ENCODE measurements around the gene HMGA1.
"Not testable (repeated sequence)": the region's sequence is repeated elsewhere in the genome, so short reads cannot be mapped to it uniquely, and the experiment has no call there.

The HMGA1 gene

GRCh38 chr6:34246563-34247391 lies 10.1 kb downstream of the HMGA1 start:
- Histone ChIP-seq H3K9me3 (ENCODE audit: control insufficient read depth, insufficient read depth, low read length) (no peaks in the 10 kb centered on the region), H3K4me3 (ENCODE audit: low read length) (no peak overlapping the region), H3K27me3 (ENCODE audit: control insufficient read depth, insufficient read depth, low read length) (no peaks in the 10 kb centered on the region), H3K27ac (ENCODE audit: low read length) (no peak overlapping the region), H3K36me3 (ENCODE audit: control insufficient read depth, insufficient read depth, low read length) (peaks cover 30% of the 10 kb centered on the region), H3K4me1 (ENCODE audit: control insufficient read depth, insufficient read depth, low read length) (peaks cover 2% of the 10 kb centered on the region)
- DNase-seq (ENCODE audit: low read depth, low spot score), result no peak
- WGBS (ENCODE audit: insufficient coverage, insufficient read length), result no CpG with 5 or more reads among the region's 8 CpGs

DNA sequence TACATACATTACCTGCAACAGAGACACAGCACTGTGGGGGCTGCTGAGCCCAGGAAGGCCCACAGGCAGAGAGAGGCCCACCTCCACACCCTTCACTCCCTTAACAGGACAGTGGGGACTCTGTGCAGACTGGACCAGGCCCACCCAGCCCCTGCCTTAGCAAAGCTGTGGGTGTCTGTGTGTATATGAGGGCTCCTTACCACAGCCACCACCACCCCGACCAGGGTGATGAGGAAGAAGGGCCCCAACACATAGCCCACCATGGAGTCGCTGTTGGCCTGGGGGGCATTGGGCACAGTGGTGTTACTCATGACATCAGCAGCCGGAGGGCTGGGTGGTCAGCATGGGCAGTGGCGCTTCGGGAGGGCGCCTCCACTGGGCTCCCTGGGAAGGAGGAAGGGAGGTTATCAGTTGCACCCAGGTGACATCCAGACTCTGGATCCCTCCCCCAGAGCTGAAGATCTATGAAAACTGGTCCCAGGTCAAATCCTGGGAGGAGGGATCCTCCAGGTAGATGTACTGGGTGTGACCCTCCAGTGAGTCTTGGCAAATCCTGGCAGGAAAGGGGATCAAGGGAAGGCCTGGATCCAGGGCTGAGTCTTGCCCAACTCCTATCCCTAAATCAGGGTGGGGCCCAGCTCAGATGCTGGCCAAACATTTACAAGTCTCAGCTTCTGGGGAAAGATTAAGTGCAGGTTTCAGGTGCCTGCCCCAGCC lies 11.0 kb downstream of the HMGA1 start:
- no CpG with 5 or more reads among the region's 6 CpGs for WGBS (ENCODE audit: insufficient coverage, insufficient read length)

GRCh38 chr6:34248198-34248726 lies 11.6 kb downstream of the HMGA1 start:
- Histone ChIP-seq H3K36me3 (ENCODE audit: control insufficient read depth, insufficient read depth, low read length) (peaks cover 15% of the 10 kb centered on the region), H3K27ac (ENCODE audit: low read length) (no peak overlapping the region), H3K4me1 (ENCODE audit: control insufficient read depth, insufficient read depth, low read length) (no peaks in the 10 kb centered on the region; the same call in 1 of the 2 replicates), H3K27me3 (ENCODE audit: control insufficient read depth, insufficient read depth, low read length) (no peaks in the 10 kb centered on the region), H3K9me3 (ENCODE audit: control insufficient read depth, insufficient read depth, low read length) (no peaks in the 10 kb centered on the region), H3K4me3 (ENCODE audit: low read length) (peak overlapping the region; percentile 47; the same call in 1 of the 2 replicates)
- no peak for DNase-seq (ENCODE audit: low read depth, low spot score)
- WGBS (ENCODE audit: insufficient coverage, insufficient read length), result no CpG with 5 or more reads among the region's 17 CpGs

More for the DNA sequence above, 11.0 kb downstream of the HMGA1 start:
- no peaks in the 10 kb centered on the region for H3K27me3 ChIP-seq (ENCODE audit: control insufficient read depth, insufficient read depth, low read length)
- peaks cover 21% of the 10 kb centered on the region for H3K36me3 ChIP-seq (ENCODE audit: control insufficient read depth, insufficient read depth, low read length)
- no peak for DNase-seq (ENCODE audit: low read depth, low spot score)
- no peaks in the 10 kb centered on the region for H3K9me3 ChIP-seq (ENCODE audit: control insufficient read depth, insufficient read depth, low read length)
- H3K4me3 ChIP-seq (ENCODE audit: low read length), result no peak overlapping the region
- H3K4me1 ChIP-seq (ENCODE audit: control insufficient read depth, insufficient read depth, low read length), result peaks cover 2% of the 10 kb centered on the region
- H3K27ac ChIP-seq (ENCODE audit: low read length), result no peak overlapping the region

DNA sequence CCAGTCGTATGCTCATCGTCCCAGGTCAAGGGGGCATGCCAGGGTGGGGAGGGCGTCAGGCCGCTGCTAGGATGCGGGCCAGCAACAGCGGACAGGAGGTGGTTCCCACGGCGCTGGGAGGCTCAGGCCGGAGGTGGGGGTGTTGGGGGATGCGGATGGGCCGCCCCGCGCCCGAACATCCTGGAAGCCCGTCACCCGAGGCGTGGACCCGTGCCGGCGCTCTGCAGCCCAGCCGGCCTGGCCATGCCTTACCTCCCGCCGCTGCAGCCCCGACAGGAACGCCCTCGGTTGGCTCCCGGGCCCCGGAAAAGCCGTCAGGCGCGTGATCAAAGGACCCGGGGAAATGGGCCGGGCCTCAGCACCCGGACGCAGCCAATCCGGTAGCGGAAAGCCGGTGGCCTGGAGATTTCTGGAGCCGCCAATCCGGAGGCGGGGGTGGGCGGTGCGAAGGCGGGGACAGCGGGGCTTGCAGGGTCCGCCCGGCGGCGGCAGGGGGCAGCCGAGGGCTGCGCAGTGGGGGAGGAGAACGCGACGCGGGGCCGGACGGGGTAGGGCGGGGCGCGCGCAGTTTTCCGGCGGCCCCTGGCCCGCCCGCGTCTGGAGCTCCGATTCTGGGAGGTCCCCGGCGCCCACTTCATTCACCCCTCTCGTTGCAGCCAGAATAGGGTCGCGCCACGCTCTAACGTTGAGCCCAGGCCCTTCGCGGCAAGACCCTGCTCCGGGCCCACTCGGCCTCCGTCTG lies 12.2 kb downstream of the HMGA1 start, which contains the start of gene SMIM29:
SMIM29 (minus strand) TSS at position 280 of the 742 bp plus-strand sequence. CDS start 1,215 bp downstream, outside the sequence.
- no peak within 1 kb of the TSS for H3K27ac ChIP-seq (ENCODE audit: low read length)
- peak within 1 kb of the TSS; percentile 71 for H3K4me3 ChIP-seq (ENCODE audit: low read length)
- peaks cover 8% of the 10 kb centered on the region for H3K36me3 ChIP-seq (ENCODE audit: control insufficient read depth, insufficient read depth, low read length)
- no peak for DNase-seq (ENCODE audit: low read depth, low spot score)
- no peaks in the 10 kb centered on the region; the same call in 1 of the 2 replicates for H3K4me1 ChIP-seq (ENCODE audit: control insufficient read depth, insufficient read depth, low read length)
- no peaks in the 10 kb centered on the region for H3K9me3 ChIP-seq (ENCODE audit: control insufficient read depth, insufficient read depth, low read length)
- no peaks in the 10 kb centered on the region for H3K27me3 ChIP-seq (ENCODE audit: control insufficient read depth, insufficient read depth, low read length)
- WGBS (ENCODE audit: insufficient coverage, insufficient read length), result no CpG with 5 or more reads among the region's 79 CpGs

- Histone ChIP-seq H3K4me1 (ENCODE audit: control insufficient read depth, insufficient read depth, low read length) (no peaks in the 10 kb centered on the region; the same call in 1 of the 2 replicates), H3K36me3 (ENCODE audit: control insufficient read depth, insufficient read depth, low read length) (peaks cover under 1% of the 10 kb centered on the region), H3K27ac (ENCODE audit: low read length) (no peak overlapping the region), H3K9me3 (ENCODE audit: control insufficient read depth, insufficient read depth, low read length) (no peaks in the 10 kb centered on the region), H3K27me3 (ENCODE audit: control insufficient read depth, insufficient read depth, low read length) (no peaks in the 10 kb centered on the region), H3K4me3 (ENCODE audit: low read length) (peak overlapping the region; percentile 71; the same call in 1 of the 2 replicates)
- DNase-seq (ENCODE audit: low read depth, low spot score), result no peak
- no CpG with 5 or more reads among the region's 18 CpGs for WGBS (ENCODE audit: insufficient coverage, insufficient read length)
These were observed 13.0 kb downstream of the HMGA1 start for GRCh38 chr6:34249469-34250261.

- not testable (repeated sequence) for H3K4me3 ChIP-seq (ENCODE audit: low read length); DNase-seq (ENCODE audit: low read depth, low spot score); H3K4me1 ChIP-seq (ENCODE audit: control insufficient read depth, insufficient read depth, low read length); H3K9me3 ChIP-seq (ENCODE audit: control insufficient read depth, insufficient read depth, low read length); H3K27ac ChIP-seq (ENCODE audit: low read length); H3K27me3 ChIP-seq (ENCODE audit: control insufficient read depth, insufficient read depth, low read length); H3K36me3 ChIP-seq (ENCODE audit: control insufficient read depth, insufficient read depth, low read length)
- no CpG with 5 or more reads among the region's 2 CpGs for WGBS (ENCODE audit: insufficient coverage, insufficient read length)
These were observed 15.7 kb downstream of the HMGA1 start for GRCh38 chr6:34252395-34252794.

DNA sequence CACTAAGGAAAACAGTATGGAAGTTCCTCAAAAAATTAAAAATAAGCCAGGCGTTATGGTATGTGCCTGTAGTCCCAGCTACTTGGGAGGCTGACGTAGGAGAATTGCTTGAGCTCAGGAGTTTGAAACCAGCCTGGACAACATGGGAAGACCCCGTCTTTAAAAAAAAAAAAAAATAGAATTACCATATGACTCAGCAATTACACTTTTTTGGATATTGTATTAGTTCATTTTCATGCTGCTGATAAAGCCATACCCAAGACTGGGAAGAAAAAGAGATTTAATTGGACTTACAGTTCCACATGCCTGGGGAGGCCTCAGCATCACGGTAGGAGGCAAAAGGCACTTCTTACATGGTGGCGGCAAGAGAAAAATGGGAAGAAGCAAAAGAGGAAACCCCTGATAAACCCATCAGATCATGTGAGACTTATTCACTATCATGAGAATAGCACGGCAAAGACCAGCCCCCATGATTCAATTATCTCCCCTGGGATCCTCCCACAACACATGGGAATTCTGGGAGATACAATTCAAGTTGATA lies 22.9 kb downstream of the HMGA1 start:
- Histone ChIP-seq H3K4me1 (ENCODE audit: control insufficient read depth, insufficient read depth, low read length) (no peaks in the 10 kb centered on the region), H3K36me3 (ENCODE audit: control insufficient read depth, insufficient read depth, low read length) (no peaks in the 10 kb centered on the region), H3K9me3 (ENCODE audit: control insufficient read depth, insufficient read depth, low read length) (no peaks in the 10 kb centered on the region; the same call in 1 of the 2 replicates), H3K27me3 (ENCODE audit: control insufficient read depth, insufficient read depth, low read length) (no peaks in the 10 kb centered on the region), H3K27ac (ENCODE audit: low read length) (no peak overlapping the region), H3K4me3 (ENCODE audit: low read length) (no peak overlapping the region)
- no peak for DNase-seq (ENCODE audit: low read depth, low spot score)
- WGBS (ENCODE audit: insufficient coverage, insufficient read length), result no CpG with 5 or more reads among the region's 6 CpGs

- no peaks in the 10 kb centered on the region for H3K27me3 ChIP-seq (ENCODE audit: control insufficient read depth, insufficient read depth, low read length)
- H3K4me3 ChIP-seq (ENCODE audit: low read length), result no peak overlapping the region
- DNase-seq (ENCODE audit: low read depth, low spot score), result no peak
- no peaks in the 10 kb centered on the region; the same call in 1 of the 2 replicates for H3K9me3 ChIP-seq (ENCODE audit: control insufficient read depth, insufficient read depth, low read length)
- H3K27ac ChIP-seq (ENCODE audit: low read length), result no peak overlapping the region
- H3K4me1 ChIP-seq (ENCODE audit: control insufficient read depth, insufficient read depth, low read length), result no peaks in the 10 kb centered on the region
- no peaks in the 10 kb centered on the region for H3K36me3 ChIP-seq (ENCODE audit: control insufficient read depth, insufficient read depth, low read length)
- no CpG with 5 or more reads among the region's 17 CpGs for WGBS (ENCODE audit: insufficient coverage, insufficient read length)
These were observed 24.0 kb downstream of the HMGA1 start for GRCh38 chr6:34260576-34261267.

DNA sequence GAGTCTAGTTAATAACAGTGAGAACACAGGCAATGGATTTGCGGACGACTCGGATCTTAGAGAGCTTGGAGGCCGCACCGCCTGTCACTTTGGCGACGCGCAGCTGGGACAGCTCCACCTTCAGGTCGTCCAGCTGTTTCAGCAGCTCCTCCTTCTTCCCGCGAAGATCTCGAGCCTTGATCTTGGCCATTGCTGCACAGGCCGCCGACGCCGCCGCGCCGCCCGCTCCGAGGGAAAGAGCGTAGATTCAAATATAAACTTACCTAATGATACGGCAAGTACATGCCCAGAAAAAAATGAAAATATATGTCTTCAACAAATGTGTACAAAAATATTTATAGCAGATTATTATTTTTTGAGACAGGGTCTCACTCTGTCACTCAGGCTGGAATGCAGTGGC lies 26.8 kb downstream of the HMGA1 start:
- not testable (repeated sequence) for H3K9me3 ChIP-seq (ENCODE audit: control insufficient read depth, insufficient read depth, low read length); H3K36me3 ChIP-seq (ENCODE audit: control insufficient read depth, insufficient read depth, low read length); H3K27me3 ChIP-seq (ENCODE audit: control insufficient read depth, insufficient read depth, low read length); DNase-seq (ENCODE audit: low read depth, low spot score); H3K4me1 ChIP-seq (ENCODE audit: control insufficient read depth, insufficient read depth, low read length); H3K27ac ChIP-seq (ENCODE audit: low read length); H3K4me3 ChIP-seq (ENCODE audit: low read length)
- no CpG with 5 or more reads among the region's 23 CpGs for WGBS (ENCODE audit: insufficient coverage, insufficient read length)

Measured in iPS DF 6.9 (cell line).